Osteocyte (in vitro differentiated cells): ENCODE measurements around the gene SFXN4. TPM values are rescaled to one million over a fixed set of nuclear protein-coding genes. Genes with fewer than 3 reads are reported as not detected.

Source experiments
- DNase-seq: peaks from one replicate; pipeline ENCODE4 v3.0.0; 2021; ENCODE audit warnings: mixed read lengths; ENCODE audit not compliant: unreplicated experiment; ENCODE audit errors: extremely low spot score
- H3K27ac Mint-ChIP-seq: one replicate; pipeline ENCODE4 v1.8.0; 2021; ENCODE audit warnings: mild to moderate bottlenecking, mixed read lengths; ENCODE audit not compliant: unreplicated experiment
- H3K27me3 Mint-ChIP-seq: one replicate; pipeline ENCODE4 v1.8.0; 2021; ENCODE audit warnings: mixed read lengths; ENCODE audit not compliant: unreplicated experiment
- H3K36me3 Mint-ChIP-seq: one replicate; pipeline ENCODE4 v1.8.0; 2021; ENCODE audit warnings: mixed read lengths; ENCODE audit not compliant: unreplicated experiment
- H3K4me1 Mint-ChIP-seq: one replicate; pipeline ENCODE4 v1.8.0; 2021; ENCODE audit warnings: mixed read lengths; ENCODE audit not compliant: unreplicated experiment
- H3K4me3 Mint-ChIP-seq: one replicate; pipeline ENCODE4 v1.8.0; 2021; ENCODE audit warnings: mild to moderate bottlenecking, moderate library complexity, mixed read lengths; ENCODE audit not compliant: unreplicated experiment
- H3K9me3 Mint-ChIP-seq: one replicate; pipeline ENCODE4 v1.8.0; 2021; ENCODE audit warnings: mixed read lengths; ENCODE audit not compliant: unreplicated experiment
- total RNA-seq: library from RNA; stranded (reverse); gene quantifications from 2 replicates; pipeline ENCODE4 v1.2.1, GENCODE V29; 2021
- TF ChIP-seq, protein P1 (sequence below): fragments of 200-600 bp; sonication (generic); IDR thresholded peaks from 2 replicates; pipeline ENCODE4 v1.5.0; 2021; ENCODE audit warnings: antibody characterized with exemption, mild to moderate bottlenecking, moderate library complexity

Gene SFXN4
- total RNA-seq, 1 donor from 2014 or later: 10.9 TPM

DNA sequence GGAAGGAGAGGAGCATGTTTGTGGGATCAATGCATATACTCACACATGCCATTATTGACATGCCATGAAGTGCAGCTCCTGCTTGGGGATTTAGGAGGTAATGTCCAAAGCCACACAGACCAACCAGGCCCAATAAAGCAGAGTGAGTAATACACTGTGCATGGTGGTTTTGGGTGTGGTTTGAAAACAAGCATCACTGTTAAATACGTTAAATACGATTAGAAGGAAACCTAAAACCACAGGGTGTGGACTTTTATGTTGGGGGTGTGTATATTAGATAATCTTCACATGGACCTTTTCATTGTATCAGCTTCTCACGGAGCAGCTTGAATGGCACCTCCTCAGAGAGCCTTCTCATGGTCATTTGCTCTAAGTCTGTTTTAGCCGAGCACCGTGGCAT, 74.5 kb downstream of the SFXN4 start:
- Mint-ChIP-seq H3K9me3 (no peaks in the 10 kb centered on the region), H3K4me3 (no peak overlapping the region), H3K27me3 (no peaks in the 10 kb centered on the region), H3K36me3 (no peaks in the 10 kb centered on the region), H3K27ac (no peak overlapping the region), H3K4me1 (peaks cover 7% of the 10 kb centered on the region)
- TF ChIP-seq, protein P1, sequence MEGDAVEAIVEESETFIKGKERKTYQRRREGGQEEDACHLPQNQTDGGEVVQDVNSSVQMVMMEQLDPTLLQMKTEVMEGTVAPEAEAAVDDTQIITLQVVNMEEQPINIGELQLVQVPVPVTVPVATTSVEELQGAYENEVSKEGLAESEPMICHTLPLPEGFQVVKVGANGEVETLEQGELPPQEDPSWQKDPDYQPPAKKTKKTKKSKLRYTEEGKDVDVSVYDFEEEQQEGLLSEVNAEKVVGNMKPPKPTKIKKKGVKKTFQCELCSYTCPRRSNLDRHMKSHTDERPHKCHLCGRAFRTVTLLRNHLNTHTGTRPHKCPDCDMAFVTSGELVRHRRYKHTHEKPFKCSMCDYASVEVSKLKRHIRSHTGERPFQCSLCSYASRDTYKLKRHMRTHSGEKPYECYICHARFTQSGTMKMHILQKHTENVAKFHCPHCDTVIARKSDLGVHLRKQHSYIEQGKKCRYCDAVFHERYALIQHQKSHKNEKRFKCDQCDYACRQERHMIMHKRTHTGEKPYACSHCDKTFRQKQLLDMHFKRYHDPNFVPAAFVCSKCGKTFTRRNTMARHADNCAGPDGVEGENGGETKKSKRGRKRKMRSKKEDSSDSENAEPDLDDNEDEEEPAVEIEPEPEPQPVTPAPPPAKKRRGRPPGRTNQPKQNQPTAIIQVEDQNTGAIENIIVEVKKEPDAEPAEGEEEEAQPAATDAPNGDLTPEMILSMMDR: no peak
- no peak for DNase-seq

Other genes with a start within 250 kb of the SFXN4 start
- 9.1 and 9.6 TPM in 2 replicates for gene NANOS1, start 136.0 kb downstream of the SFXN4 start, total RNA-seq
- gene EIF3A, start 84.9 kb downstream of the SFXN4 start, total RNA-seq: 146 and 147 TPM in 2 replicates
- 43.1 and 50.6 TPM in 2 replicates for gene DENND10, start 61.6 kb downstream of the SFXN4 start, total RNA-seq
- gene PRDX3, start 13.1 kb upstream of the SFXN4 start, total RNA-seq: 76.7 and 76.9 TPM in 2 replicates
- gene GRK5, start 41.9 kb upstream of the SFXN4 start, total RNA-seq: 43.2 and 45.9 TPM in 2 replicates